ENCODE results near the gene TMEM187.

GRCh38 chrX:153950127-153950526 lies 22.4 kb upstream of the TMEM187 start:
- TF ChIP-seq POLR2A (IDR thresholded peaks at IDR 0.05) (no peak), CTCF (IDR thresholded peaks at IDR 0.05) (no peak)

Data from thyroid gland (tissue), 4 donors.